Right lobe of liver (tissue), 6 donors: ENCODE data around the gene HDAC1. TPM values are rescaled to one million over a fixed set of nuclear protein-coding genes. Genes with fewer than 3 reads are reported as not detected.
A peak's percentile ranks its signal among the peaks of the same experiment; 100 is the strongest.

Experiments used
- ATAC-seq, 4 donors: fragments of 200-7000 bp; cut with Tn5 transposase; one replicate each; pipeline ENCODE4 v1.9.1; 2020; ENCODE audit warnings: mild to moderate bottlenecking in 4 of 4, moderate library complexity in 4 of 4
- DNase-seq, 3 donors: peaks; one replicate each; pipeline ENCODE4 v3.0.0-alpha.2; 2020
- H3K27ac ChIP-seq, 3 donors: fragments of 200-600 bp; one replicate each; pipeline ENCODE4 v1.8.0; 2022
- H3K27me3 ChIP-seq, 2 donors: fragments of 200-600 bp; one replicate each; pipeline ENCODE4 v1.8.0; 2022
- H3K36me3 ChIP-seq, 4 donors: fragments of 200-600 bp; sonication (generic) in 1 of 4; one replicate each; pipeline versions ENCODE4 v1.5.1 to v1.8.0; 2017 to 2022; ENCODE audit warnings: control low read depth in 1 of 4
- H3K4me1 ChIP-seq, 4 donors: fragments of 200-600 bp; sonication (generic) in 1 of 4; one replicate each; pipeline versions ENCODE4 v1.5.1 to v1.8.0; 2017 to 2022; ENCODE audit warnings: control low read depth in 1 of 4
- H3K4me3 ChIP-seq, 3 donors: fragments of 200-600 bp; one replicate each; pipeline ENCODE4 v1.8.0; 2022
- H3K9me3 ChIP-seq, 4 donors: fragments of 200-600 bp; sonication (generic) in 1 of 4; one replicate each; pipeline versions ENCODE4 v1.5.1 to v1.8.0; 2017 to 2022; ENCODE audit warnings: control low read depth in 1 of 4
- CTCF ChIP-seq, 4 donors: fragments of 200-600 bp in 3 of 4; fragments of 450-650 bp in 1 of 4; IDR thresholded peaks; one replicate each; pipeline versions ENCODE4 v1.5.1 to v1.8.0; 2016 to 2022; ENCODE audit warnings: antibody characterized with exemption in 4 of 4, mild to moderate bottlenecking in 2 of 4
- POLR2A ChIP-seq: fragments of 450-650 bp; IDR thresholded peaks from one replicate; pipeline ENCODE4 v1.6.1; 2017; ENCODE audit warnings: antibody characterized with exemption, mild to moderate bottlenecking
- WGBS: methylation state at CpG from one replicate; pipeline ENCODE4 v1.1.6; 2018; ENCODE audit warnings: low coverage, low lambda C conversion rate; ENCODE audit not compliant: insufficient coverage; ENCODE audit errors: missing lambda C conversion rate; 5-methylcytosine and 5-hydroxymethylcytosine counted together
- intact Hi-C, 2 donors: fragments of 100-400 bp; cut with DNase I; formaldehyde crosslinking; loops; one replicate each; pipeline versions ENCODE4 v1.11.2 to v1.14.1; 2022
- total RNA-seq, 6 experiments: library from RNA; depleted of rRNA in 2 of 6; stranded (reverse); fragments of >200 nt in 2 of 6; fragmentation: NEBNext Ultra II Directional in 3 of 6; extraction: Animal tissue kit (Norgen Biotek cat#: 25700) in 3 of 6; gene quantifications; one replicate each; pipeline versions ENCODE4 v1.1.0 to v1.2.4, GENCODE V29; 2016 to 2023
- donor health status: DM: no; HTN: yes; CAD: no.
- donor health status: DM: no; HTN: no; CAD: no.
- donor health status: DM: no; HTN: no; CAD: no.
- donor health status: DM: no; HTN: yes; CAD: no.
- donor health status: DM: no; HTN: yes; CAD: no.

Gene HDAC1
- total RNA-seq, 6 experiments from 2014 or later: 24.0 to 40.6 (median 32.4) TPM

DNA sequence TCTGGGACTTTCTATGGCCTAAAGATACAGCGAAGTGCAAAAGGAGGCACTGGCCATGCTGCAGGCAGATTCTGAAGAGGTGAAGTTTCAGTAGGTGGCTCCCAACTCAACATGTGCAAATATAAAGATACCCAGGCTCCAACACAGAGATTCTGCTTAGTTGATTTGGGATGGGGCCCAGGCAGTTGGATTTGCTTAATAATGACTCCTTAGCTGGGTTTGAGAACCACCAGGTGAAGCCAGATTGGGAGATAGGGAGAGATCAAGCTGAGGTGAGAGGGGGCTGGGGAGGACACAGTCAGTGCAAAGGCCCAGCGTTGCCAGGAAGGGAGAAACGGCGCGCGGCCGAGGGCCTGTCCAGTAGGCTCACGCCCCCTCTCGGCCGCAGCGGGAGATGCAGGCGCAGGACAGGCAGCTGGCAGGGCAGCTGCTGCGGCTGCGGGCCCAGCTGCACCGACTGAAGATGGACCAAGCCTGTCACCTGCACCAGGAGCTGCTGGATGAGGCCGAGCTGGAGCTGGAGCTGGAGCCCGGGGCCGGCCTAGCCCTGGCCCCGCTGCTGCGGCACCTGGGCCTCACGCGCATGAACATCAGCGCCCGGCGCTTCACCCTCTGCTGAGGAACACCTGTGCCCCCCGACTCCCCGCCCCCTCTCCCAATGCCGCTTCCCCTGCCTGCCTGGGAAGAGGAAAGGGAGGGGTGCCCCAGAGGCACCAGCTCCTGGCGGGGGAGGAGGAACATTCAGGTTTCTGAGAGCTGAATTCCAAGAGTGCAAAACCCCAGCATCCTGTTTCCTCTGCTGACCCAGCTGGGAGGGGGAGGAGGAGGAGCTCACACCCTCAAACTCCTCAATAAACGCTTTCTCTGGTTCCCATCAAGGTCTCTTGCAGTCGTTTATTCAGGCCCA, 43.6 kb upstream of the HDAC1 start:
- no peaks in the 10 kb centered on the region for H3K36me3 ChIP-seq
- H3K9me3 ChIP-seq: no peaks in the 10 kb centered on the region
- ATAC-seq: peak; percentile 55 to 74 (median 67)
- TF ChIP-seq POLR2A (no peak), CTCF (IDR thresholded peaks at IDR 0.05) (peak; percentile 48 to 76 (median 68))
- H3K4me1 ChIP-seq: peaks cover 0 to 16% (median 4%) of the 10 kb centered on the region in 4 donors
- peak; percentile 80 to 87 (median 85) for DNase-seq
- no peaks in the 10 kb centered on the region for H3K27me3 ChIP-seq
- WGBS: 33% methylated on average over 1 of the region's 31 CpGs
- peak overlapping the region in 1 of 3 donors; percentile 9 for H3K4me3 ChIP-seq
- H3K27ac ChIP-seq: peak overlapping the region; percentile 28 to 40 (median 37)
- intact Hi-C loops: no loop called here

GRCh38 chr1:32249831-32250525, 41.9 kb upstream of the HDAC1 start:
- 43% methylated on average over 4 of the region's 9 CpGs for WGBS
- DNase-seq: peak; percentile 74 to 84 (median 77)
- Histone ChIP-seq H3K4me1 (peaks cover 0 to 17% (median 4%) of the 10 kb centered on the region in 4 donors), H3K27ac (peak overlapping the region; percentile 34 to 75 (median 45)), H3K27me3 (no peaks in the 10 kb centered on the region), H3K36me3 (no peaks in the 10 kb centered on the region), H3K4me3 (no peak overlapping the region), H3K9me3 (no peaks in the 10 kb centered on the region)
- intact Hi-C loops: no loop called here
- no peak for TF ChIP-seq CTCF (IDR thresholded peaks at IDR 0.05)
- TF ChIP-seq POLR2A: no peak
- ATAC-seq: peak; percentile 62 to 75 (median 69)

- H3K9me3 ChIP-seq: no peaks in the 10 kb centered on the region
- TF ChIP-seq CTCF (IDR thresholded peaks at IDR 0.05): no peak
- TF ChIP-seq POLR2A: no peak
- H3K4me3 ChIP-seq: no peak within 1 kb of the TSS
- H3K4me1 ChIP-seq: peaks cover 0 to 26% (median 9%) of the 10 kb centered on the region in 4 donors
- ATAC-seq: no peak
- peak within 1 kb of the TSS; percentile 36 to 75 (median 45) for H3K27ac ChIP-seq
- DNase-seq: peak in 2 of 3 donors; percentile 30 to 53
- 70% methylated on average over 9 of the region's 25 CpGs for WGBS
- no peaks in the 10 kb centered on the region for H3K27me3 ChIP-seq
- H3K36me3 ChIP-seq: no peaks in the 10 kb centered on the region
- intact Hi-C loops: no loop called here
Measured at GRCh38 chr1:32250893-32251716, 40.8 kb upstream of the HDAC1 start, which contains the start of gene LCK. Gene LCK (plus strand): TSS chr1:32251265. CDS start chr1:32274330, 23,065 bp downstream.
